ENCODE results near the gene IFT27.

IFT27 gene

GRCh38 chr22:36796552-36797175 lies 20.7 kb upstream of the IFT27 start:
- FAIRE-seq: no peak

GRCh38 chr22:36795633-36796032 lies 19.7 kb upstream of the IFT27 start:
- no peak for FAIRE-seq

- FAIRE-seq: no peak
Observed at GRCh38 chr22:36790648-36791047, 14.7 kb upstream of the IFT27 start.

GRCh38 chr22:36787204-36787988 lies 11.5 kb upstream of the IFT27 start:
- FAIRE-seq: no peak

- FAIRE-seq: no peak
Observed at GRCh38 chr22:36783743-36784142, 7.8 kb upstream of the IFT27 start.

GRCh38 chr22:36781656-36782627 lies 6.0 kb upstream of the IFT27 start:
- no peak for FAIRE-seq

GRCh38 chr22:36778020-36778419 lies 2.1 kb upstream of the IFT27 start:
- FAIRE-seq: no peak

GRCh38 chr22:36776722-36777121 lies 803 bp upstream of the IFT27 start:
- no peak for FAIRE-seq

GRCh38 chr22:36775586-36775963 lies 344 bp downstream of the IFT27 start:
- no peak for FAIRE-seq

GRCh38 chr22:36773935-36774334 lies 2.0 kb downstream of the IFT27 start:
- FAIRE-seq: peak; percentile 23

- FAIRE-seq: no peak
Observed at GRCh38 chr22:36772451-36772850, 3.5 kb downstream of the IFT27 start.

GRCh38 chr22:36771356-36772063 lies 4.4 kb downstream of the IFT27 start:
- no peak for FAIRE-seq

GRCh38 chr22:36770513-36771231 lies 5.2 kb downstream of the IFT27 start:
- no peak for FAIRE-seq

- no peak for FAIRE-seq
Observed at GRCh38 chr22:36769541-36770512, 6.1 kb downstream of the IFT27 start.

- FAIRE-seq: no peak
Observed at GRCh38 chr22:36768616-36769015, 7.3 kb downstream of the IFT27 start.

GRCh38 chr22:36768141-36768540 lies 7.8 kb downstream of the IFT27 start:
- no peak for FAIRE-seq

- FAIRE-seq: no peak
Observed at GRCh38 chr22:36767035-36767775, 8.7 kb downstream of the IFT27 start.

GRCh38 chr22:36765943-36766450 lies 9.9 kb downstream of the IFT27 start:
- no peak for FAIRE-seq

- no peak for FAIRE-seq
Observed at GRCh38 chr22:36765131-36765942, 10.6 kb downstream of the IFT27 start.

Data from endometrium (tissue), 2 donors.